Heart right ventricle (tissue), 16 donors: ENCODE results near the gene CEP164. TPM values are rescaled to one million over a fixed set of nuclear protein-coding genes. Genes with fewer than 3 reads are reported as not detected.

ENCODE experiments used
- ATAC-seq, 8 donors: fragments of 200-7000 bp; cut with Tn5 transposase; one replicate each; pipeline ENCODE4 v1.9.1; 2020; ENCODE audit warnings: mild to moderate bottlenecking in 8 of 8, moderate library complexity in 8 of 8, moderate number of reproducible peaks in 1 of 8
- DNase-seq, 2 donors: peaks; one replicate each; pipeline ENCODE4 v3.0.0-alpha.2; 2020
- H3K27ac ChIP-seq, 10 donors: fragments of 200-600 bp; sonication (generic) in 2 of 10; one replicate each; pipeline versions ENCODE4 v1.5.0 to v1.8.0; 2020 to 2022; ENCODE audit warnings: mild to moderate bottlenecking in 3 of 10
- H3K27me3 ChIP-seq, 7 donors: fragments of 200-600 bp; one replicate each; pipeline ENCODE4 v1.8.0; 2021 to 2022; ENCODE audit warnings: mild to moderate bottlenecking in 2 of 7
- H3K36me3 ChIP-seq, 9 donors: fragments of 200-600 bp; sonication (generic) in 1 of 9; one replicate each; pipeline versions ENCODE4 v1.5.0 to v1.8.0; 2020 to 2022; ENCODE audit warnings: mild to moderate bottlenecking in 2 of 9
- H3K4me1 ChIP-seq, 9 donors: fragments of 200-600 bp; sonication (generic) in 1 of 9; one replicate each; pipeline versions ENCODE4 v1.5.0 to v1.8.0; 2020 to 2022; ENCODE audit warnings: mild to moderate bottlenecking in 4 of 9
- H3K4me3 ChIP-seq, 10 donors: fragments of 200-600 bp; sonication (generic) in 2 of 10; one replicate each; pipeline versions ENCODE4 v1.5.0 to v1.8.0; 2020 to 2022; ENCODE audit warnings: mild to moderate bottlenecking in 7 of 10, moderate library complexity in 2 of 10
- H3K9me3 ChIP-seq, 11 donors: fragments of 200-600 bp in 10 of 11; sonication (generic) in 2 of 11; one replicate each; pipeline versions ENCODE4 v1.5.0 to v1.8.0; 2013 to 2022; ENCODE audit warnings: mild to moderate bottlenecking in 2 of 11, control low read depth in 1 of 11, moderate library complexity in 1 of 11
- WGBS, 2 donors: extraction: QIAGEN DNeasy Blood & Tissue Kit; methylation state at CpG; one replicate each; pipeline ENCODE4 v1.1.7; 2013; ENCODE audit warnings: inconsistent platforms in 1 of 2; 5-methylcytosine and 5-hydroxymethylcytosine counted together
- intact Hi-C, 10 donors: fragments of 100-400 bp; cut with DNase I; formaldehyde crosslinking; loops; one replicate each; pipeline versions ENCODE4 v1.11.1 to v1.14.2; 2022
- polyA plus RNA-seq, 2 donors: library from polyadenylated mRNA; stranded (reverse); fragments of 200-250 nt; gene quantifications; one replicate each; pipeline ENCODE4 v1.2.3, GENCODE V29; 2013
- total RNA-seq, 10 donors: library from RNA; stranded (reverse); fragmentation: NEBNext Ultra II Directional in 3 of 10; extraction: Animal tissue kit (Norgen Biotek cat#: 25700) in 3 of 10; gene quantifications; one replicate each; pipeline versions ENCODE4 v1.2.1 to v1.2.4, GENCODE V29; 2021 to 2023
- TF ChIP-seq, protein P1 (sequence below), 9 donors: fragments of 200-600 bp; sonication (generic) in 2 of 9; IDR thresholded peaks; one replicate each; pipeline versions ENCODE4 v1.5.0 to v1.8.0; 2021 to 2022; ENCODE audit warnings: antibody characterized with exemption in 9 of 9, mild to moderate bottlenecking in 5 of 9, moderate library complexity in 1 of 9
- donor health status: Arrhythmogenic right ventricular cardiomyopathy.
- donor health status: ischemic (EF 13 %, LVEDD 7.1; RV severe dilation, severe dysfunction).
- donor health status: healthy with polysubstance abuse.
- donor health status: DM: no; HTN: yes; CAD: no.
- donor health status: DM: no; HTN: no; CAD: no.
- donor health status: ischemic (EF 25% LVEDD 6.9; RV normal size, moderate dysfunction).
- donor health status: ischemic (EF 25% LVEDD 5.7; RV mildly dilated, moderate dysfunction).
- donor health status: healthy.
- donor health status: DM: yes; HTN: yes; CAD: no.
- donor health status: Ischemic cardiomyopathy.
- donor health status: ischemic (EF 35%, LVEDD 5.7; RV mildly dilated, moderate dysfunction).
- donor health status: nonischemic (EF 11% LVEDD 7.7; RV severe dilation, severe dysfunction).
- donor health status: DM: yes; HTN: yes; CAD: no.
- donor health status: PGD.
- donor health status: ischemic (EF 29% LVEDD 5.4; RV normal size, mild dysfunction).
- donor health status: nonischemic (EF 23%, LVEDD 6.1; RV moderate dilation, normal function).

Gene CEP164
- total and polyA plus RNA-seq, 12 donors: 3.5 to 17.9 (median 6.6) TPM

GRCh38 chr11:117300283-117300663 lies 27.4 kb upstream of the CEP164 start:
- Histone ChIP-seq H3K4me1 (peaks cover 3 to 24% (median 15%) of the 10 kb centered on the region in 9 donors), H3K27me3 (no peaks in the 10 kb centered on the region), H3K9me3 (no peaks in the 10 kb centered on the region), H3K36me3 (peaks cover 0 to 13% (median 0%) of the 10 kb centered on the region in 9 donors), H3K27ac (no peak overlapping the region), H3K4me3 (peak overlapping the region in 5 of 10 donors; percentile 22 to 35 (median 32))
- intact Hi-C loops: no loop called here
- DNase-seq: peak; percentile 33 to 34
- ATAC-seq: peak; percentile 53 to 75 (median 67)
- TF ChIP-seq, protein P1, sequence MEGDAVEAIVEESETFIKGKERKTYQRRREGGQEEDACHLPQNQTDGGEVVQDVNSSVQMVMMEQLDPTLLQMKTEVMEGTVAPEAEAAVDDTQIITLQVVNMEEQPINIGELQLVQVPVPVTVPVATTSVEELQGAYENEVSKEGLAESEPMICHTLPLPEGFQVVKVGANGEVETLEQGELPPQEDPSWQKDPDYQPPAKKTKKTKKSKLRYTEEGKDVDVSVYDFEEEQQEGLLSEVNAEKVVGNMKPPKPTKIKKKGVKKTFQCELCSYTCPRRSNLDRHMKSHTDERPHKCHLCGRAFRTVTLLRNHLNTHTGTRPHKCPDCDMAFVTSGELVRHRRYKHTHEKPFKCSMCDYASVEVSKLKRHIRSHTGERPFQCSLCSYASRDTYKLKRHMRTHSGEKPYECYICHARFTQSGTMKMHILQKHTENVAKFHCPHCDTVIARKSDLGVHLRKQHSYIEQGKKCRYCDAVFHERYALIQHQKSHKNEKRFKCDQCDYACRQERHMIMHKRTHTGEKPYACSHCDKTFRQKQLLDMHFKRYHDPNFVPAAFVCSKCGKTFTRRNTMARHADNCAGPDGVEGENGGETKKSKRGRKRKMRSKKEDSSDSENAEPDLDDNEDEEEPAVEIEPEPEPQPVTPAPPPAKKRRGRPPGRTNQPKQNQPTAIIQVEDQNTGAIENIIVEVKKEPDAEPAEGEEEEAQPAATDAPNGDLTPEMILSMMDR (IDR thresholded peaks at IDR 0.05): no peak
- WGBS, 2 donors: 27 to 30% methylated on average over 17 of the region's 17 CpGs

DNA sequence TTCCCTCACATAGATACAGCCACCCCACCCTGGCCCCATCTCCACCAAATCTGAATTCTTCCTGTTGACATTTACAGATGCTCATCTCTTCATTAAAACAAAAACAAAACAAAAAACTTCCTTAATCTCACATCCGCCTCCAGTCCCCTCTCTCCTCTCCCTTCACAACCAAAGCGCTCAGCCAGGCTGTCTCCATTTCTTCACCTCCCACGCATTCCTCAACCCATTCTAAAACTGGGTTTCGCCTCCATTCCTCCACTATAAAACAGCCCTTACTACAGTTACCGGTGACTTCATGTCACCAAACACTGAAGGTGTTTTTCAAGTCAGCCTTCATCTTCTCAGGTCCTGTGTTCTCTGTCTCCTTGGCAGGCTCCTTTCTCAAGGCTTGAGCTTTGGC lies 26.9 kb upstream of the CEP164 start:
- ATAC-seq: peak in 2 of 8 donors; percentile 5 to 23
- H3K36me3 ChIP-seq: peaks cover 0 to 8% (median 0%) of the 10 kb centered on the region in 9 donors

DNA sequence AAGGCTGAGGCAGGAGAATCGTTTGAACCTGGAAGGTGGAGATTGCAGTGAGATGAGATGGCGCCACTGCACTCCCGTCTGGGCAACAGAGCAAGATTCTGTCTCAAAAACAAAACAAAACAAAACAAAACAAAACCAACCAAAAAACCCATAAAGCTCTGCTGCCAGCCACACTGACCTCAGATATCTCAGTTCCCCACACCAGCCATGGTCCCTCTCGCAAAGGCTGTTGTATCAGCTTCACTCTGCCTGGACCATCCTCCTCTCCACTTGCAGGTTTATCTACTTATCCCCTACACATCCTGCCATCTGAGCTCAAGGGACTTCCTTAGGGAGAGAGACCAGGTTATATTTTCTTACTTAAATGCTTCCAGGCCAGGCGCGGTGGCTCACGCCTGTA lies 25.4 kb upstream of the CEP164 start:
- Histone ChIP-seq H3K4me3 (no peak overlapping the region), H3K9me3 (no peaks in the 10 kb centered on the region), H3K36me3 (peaks cover 0 to 7% (median 0%) of the 10 kb centered on the region in 9 donors), H3K4me1 (peaks cover 3 to 24% (median 15%) of the 10 kb centered on the region in 9 donors), H3K27me3 (no peaks in the 10 kb centered on the region), H3K27ac (no peak overlapping the region)
- no peak for DNase-seq
- ATAC-seq: no peak
- intact Hi-C loops: no loop called here
- TF ChIP-seq, protein P1 (IDR thresholded peaks at IDR 0.05): no peak
- 84 to 93% methylated on average over 7 of the region's 7 CpGs for WGBS, 2 donors

More for the DNA sequence above, 26.9 kb upstream of the CEP164 start:
- intact Hi-C loops: no loop called here
- TF ChIP-seq, protein P1 (IDR thresholded peaks at IDR 0.05): no peak
- peaks cover 3 to 24% (median 15%) of the 10 kb centered on the region in 9 donors for H3K4me1 ChIP-seq
- no peak for DNase-seq
- H3K4me3 ChIP-seq: peak overlapping the region in 5 of 10 donors; percentile 22 to 35 (median 32)
- H3K9me3 ChIP-seq: no peaks in the 10 kb centered on the region
- no peaks in the 10 kb centered on the region for H3K27me3 ChIP-seq
- 67 to 75% methylated on average over 5 of the region's 5 CpGs for WGBS, 2 donors
- H3K27ac ChIP-seq: no peak overlapping the region

DNA sequence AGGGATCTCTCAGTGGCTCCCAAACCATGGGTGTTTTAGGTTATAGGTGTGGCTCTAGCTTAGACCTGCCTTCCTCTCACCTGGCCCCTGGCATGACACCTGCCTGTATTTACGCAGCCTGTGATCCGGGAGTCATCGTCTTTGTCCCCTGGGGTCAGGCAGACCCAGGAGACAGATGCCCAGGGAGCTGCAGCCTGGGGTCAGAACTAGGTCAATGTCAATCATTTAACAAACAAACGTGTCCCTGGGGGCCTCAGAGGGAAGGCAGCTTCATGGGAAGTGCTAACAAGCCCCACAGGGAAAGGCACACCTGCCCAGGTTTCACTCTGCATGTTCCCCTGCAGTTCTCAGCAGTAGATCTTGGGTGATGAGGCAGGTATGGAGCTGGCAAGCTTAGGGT lies 24.6 kb upstream of the CEP164 start:
- intact Hi-C loops: no loop called here
- WGBS, 2 donors: 76 to 81% methylated on average over 4 of the region's 4 CpGs
- DNase-seq: no peak

More for the DNA sequence above, 24.6 kb upstream of the CEP164 start:
- Histone ChIP-seq H3K4me1 (peaks cover 3 to 24% (median 15%) of the 10 kb centered on the region in 9 donors), H3K9me3 (no peaks in the 10 kb centered on the region), H3K36me3 (peaks cover 0 to 7% (median 0%) of the 10 kb centered on the region in 9 donors), H3K27ac (no peak overlapping the region), H3K4me3 (no peak overlapping the region), H3K27me3 (no peaks in the 10 kb centered on the region)
- TF ChIP-seq, protein P1 (IDR thresholded peaks at IDR 0.05): no peak
- no peak for ATAC-seq
